ENCODE results near the gene VWF. TPM values are rescaled to one million over a fixed set of nuclear protein-coding genes. Genes with fewer than 3 reads are reported as not detected.

Gene VWF
- total RNA-seq, 2 experiments from 2014 or later, result 0.11 to 0.13 TPM

DNA sequence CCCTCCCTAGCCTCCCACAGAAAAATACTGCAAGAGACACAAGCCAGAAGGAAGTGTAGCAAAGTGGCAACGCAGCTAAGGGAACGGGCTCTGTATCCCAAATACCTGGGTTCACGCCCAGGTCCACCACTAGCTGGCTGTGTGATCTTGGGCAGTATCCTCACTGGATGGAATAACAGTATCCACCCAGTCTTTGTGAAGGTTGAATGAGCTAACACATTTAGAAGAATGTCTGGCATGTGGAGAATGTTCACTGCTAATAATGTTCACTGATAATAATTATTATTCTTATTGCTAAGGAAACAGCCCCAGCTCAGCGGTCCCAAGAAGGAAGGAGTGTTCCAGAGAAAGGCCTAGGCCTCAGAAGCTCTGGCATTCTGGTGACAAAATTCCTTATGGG, 70.9 kb downstream of the VWF start:
- DNase-seq, result no peak
- Mint-ChIP-seq H3K4me1 (ENCODE audit: low read depth) (peaks cover 5% of the 10 kb centered on the region), H3K4me3 (no peak overlapping the region), H3K9me3 (no peaks in the 10 kb centered on the region), H3K27ac (no peak overlapping the region), H3K36me3 (ENCODE audit: low read depth) (no peaks in the 10 kb centered on the region), H3K27me3 (no peaks in the 10 kb centered on the region)
- intact Hi-C loops (cut with micrococcal nuclease), result no loop called here
- POLR2A ChIA-PET, result interaction anchor here (0.9 kb wide), 1 partner anchor 207 kb away, joined by 4 read pairs; no protein-coding TSS in a partner anchor
- ATAC-seq, result no peak
- CTCF ChIA-PET, result interaction anchor here (1.0 to 7.4 kb wide), 6 partner anchors 15 to 233 kb away, joined by 3 to 50 read pairs (median 8); no protein-coding TSS in a partner anchor
- TF ChIP-seq, protein P1, sequence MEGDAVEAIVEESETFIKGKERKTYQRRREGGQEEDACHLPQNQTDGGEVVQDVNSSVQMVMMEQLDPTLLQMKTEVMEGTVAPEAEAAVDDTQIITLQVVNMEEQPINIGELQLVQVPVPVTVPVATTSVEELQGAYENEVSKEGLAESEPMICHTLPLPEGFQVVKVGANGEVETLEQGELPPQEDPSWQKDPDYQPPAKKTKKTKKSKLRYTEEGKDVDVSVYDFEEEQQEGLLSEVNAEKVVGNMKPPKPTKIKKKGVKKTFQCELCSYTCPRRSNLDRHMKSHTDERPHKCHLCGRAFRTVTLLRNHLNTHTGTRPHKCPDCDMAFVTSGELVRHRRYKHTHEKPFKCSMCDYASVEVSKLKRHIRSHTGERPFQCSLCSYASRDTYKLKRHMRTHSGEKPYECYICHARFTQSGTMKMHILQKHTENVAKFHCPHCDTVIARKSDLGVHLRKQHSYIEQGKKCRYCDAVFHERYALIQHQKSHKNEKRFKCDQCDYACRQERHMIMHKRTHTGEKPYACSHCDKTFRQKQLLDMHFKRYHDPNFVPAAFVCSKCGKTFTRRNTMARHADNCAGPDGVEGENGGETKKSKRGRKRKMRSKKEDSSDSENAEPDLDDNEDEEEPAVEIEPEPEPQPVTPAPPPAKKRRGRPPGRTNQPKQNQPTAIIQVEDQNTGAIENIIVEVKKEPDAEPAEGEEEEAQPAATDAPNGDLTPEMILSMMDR (IDR thresholded peaks at IDR 0.05), result no peak

- POLR2A ChIA-PET, result interaction anchor here (0.9 kb wide), 1 partner anchor 208 kb away, joined by 4 read pairs; no protein-coding TSS in a partner anchor
Observed at GRCh38 chr12:6052940-6053329, 71.5 kb downstream of the VWF start.

DNA sequence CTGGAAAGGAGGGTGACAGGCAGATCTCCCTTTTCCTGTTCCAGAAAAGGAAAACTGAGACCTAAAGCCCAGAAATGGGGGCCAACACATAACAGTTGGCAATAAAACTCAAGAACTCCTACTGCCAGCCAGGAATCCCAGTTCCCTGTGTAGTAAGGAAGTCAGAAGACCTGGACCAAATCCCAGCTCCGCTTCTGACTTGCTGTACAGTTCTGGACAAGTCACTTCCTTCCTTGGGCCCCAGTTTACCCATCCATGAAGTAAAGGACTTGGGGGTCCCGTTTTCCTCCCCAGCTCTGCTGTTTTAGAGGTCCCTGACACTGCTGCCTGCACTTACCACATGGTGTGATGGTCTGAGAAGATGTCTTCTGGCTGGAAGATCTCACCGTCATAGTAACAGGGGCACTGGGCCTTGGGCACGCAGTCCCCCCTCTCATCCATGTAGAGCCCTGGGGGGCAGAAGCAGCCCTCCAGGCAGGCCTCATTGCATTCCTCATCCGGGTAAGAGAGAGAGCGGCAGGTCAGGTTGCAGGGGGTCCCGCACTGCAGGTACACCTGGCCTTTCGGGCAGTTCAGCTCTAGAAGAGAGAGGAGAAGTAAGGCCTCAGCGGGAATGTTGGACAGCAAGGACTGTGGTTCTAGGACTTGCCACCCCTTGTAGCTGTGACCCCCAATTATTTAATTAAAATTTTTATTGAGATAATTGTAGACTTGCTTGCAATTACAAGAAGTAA, 72.1 kb downstream of the VWF start:
- TF ChIP-seq, protein P1 (IDR thresholded peaks at IDR 0.05), result no peak
- H3K4me3 Mint-ChIP-seq, result no peak overlapping the region
- DNase-seq (no peak), ATAC-seq (no peak)
- H3K27ac Mint-ChIP-seq, result no peak overlapping the region
- ChIA-PET CTCF (interaction anchor here (1.1 to 2.2 kb wide), 4 partner anchors 13 to 143 kb away, joined by 3 to 10 read pairs (median 6); no protein-coding TSS in a partner anchor), POLR2A (no interaction called here)
- intact Hi-C loops (cut with micrococcal nuclease), result no loop called here
- no peaks in the 10 kb centered on the region for H3K36me3 Mint-ChIP-seq (ENCODE audit: low read depth)
- H3K27me3 Mint-ChIP-seq, result no peaks in the 10 kb centered on the region
- H3K4me1 Mint-ChIP-seq (ENCODE audit: low read depth), result peaks cover 5% of the 10 kb centered on the region
- H3K9me3 Mint-ChIP-seq, result no peaks in the 10 kb centered on the region

More at GRCh38 chr12:6052940-6053329, 71.5 kb downstream of the VWF start:
- no peaks in the 10 kb centered on the region for H3K36me3 Mint-ChIP-seq (ENCODE audit: low read depth)
- DNase-seq (no peak), ATAC-seq (no peak)
- no peaks in the 10 kb centered on the region for H3K27me3 Mint-ChIP-seq
- H3K4me3 Mint-ChIP-seq, result no peak overlapping the region
- peaks cover 5% of the 10 kb centered on the region for H3K4me1 Mint-ChIP-seq (ENCODE audit: low read depth)
- TF ChIP-seq, protein P1 (IDR thresholded peaks at IDR 0.05), result no peak
- CTCF ChIA-PET, result interaction anchor here (1.0 to 2.2 kb wide), 5 partner anchors 14 to 233 kb away, joined by 3 to 10 read pairs (median 5); no protein-coding TSS in a partner anchor
- intact Hi-C loops (cut with micrococcal nuclease), result no loop called here
- H3K9me3 Mint-ChIP-seq, result no peaks in the 10 kb centered on the region
- no peak overlapping the region for H3K27ac Mint-ChIP-seq

GRCh38 chr12:6049992-6050391, 74.5 kb downstream of the VWF start:
- intact Hi-C loops (cut with micrococcal nuclease), result no loop called here
- Mint-ChIP-seq H3K36me3 (ENCODE audit: low read depth) (no peaks in the 10 kb centered on the region), H3K4me3 (no peak overlapping the region), H3K27me3 (no peaks in the 10 kb centered on the region), H3K9me3 (no peaks in the 10 kb centered on the region), H3K4me1 (ENCODE audit: low read depth) (no peaks in the 10 kb centered on the region), H3K27ac (no peak overlapping the region)
- DNase-seq (no peak), ATAC-seq (no peak)
- POLR2A ChIA-PET, result interaction anchor here (0.6 kb wide), 1 partner anchor 115 kb away, joined by 3 read pairs; no protein-coding TSS in a partner anchor
- TF ChIP-seq, protein P1 (IDR thresholded peaks at IDR 0.05), result no peak
- CTCF ChIA-PET, result no interaction called here

DNA sequence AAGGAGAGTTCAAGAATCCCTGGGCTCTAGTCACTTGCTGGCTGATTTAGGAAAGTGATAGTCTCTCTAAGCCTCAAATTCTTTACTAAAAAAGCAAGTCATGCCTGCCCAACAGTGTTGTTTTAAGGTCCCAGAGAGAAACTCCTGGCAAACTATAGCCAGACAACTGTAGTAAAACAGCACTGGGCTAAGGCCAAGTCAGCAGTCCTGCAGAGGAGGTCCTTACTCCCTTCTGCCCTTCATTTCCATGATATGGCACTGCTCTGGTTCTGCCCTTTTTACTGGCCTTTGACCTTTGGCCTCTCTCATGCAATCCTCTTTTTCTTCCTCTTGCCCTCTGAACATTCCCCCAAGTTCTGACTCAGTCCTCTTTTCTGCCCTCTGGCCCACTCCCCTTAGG, 74.9 kb downstream of the VWF start:
- intact Hi-C loops (cut with micrococcal nuclease), result no loop called here
- H3K36me3 Mint-ChIP-seq (ENCODE audit: low read depth), result no peaks in the 10 kb centered on the region
- no peaks in the 10 kb centered on the region for H3K4me1 Mint-ChIP-seq (ENCODE audit: low read depth)
- no peak overlapping the region for H3K4me3 Mint-ChIP-seq
- no peaks in the 10 kb centered on the region for H3K27me3 Mint-ChIP-seq
- ChIA-PET POLR2A (interaction anchor here (0.6 kb wide), 1 partner anchor 115 kb away, joined by 3 read pairs; no protein-coding TSS in a partner anchor), CTCF (interaction anchor here (3.6 kb wide), 1 partner anchor 12 kb away, joined by 19 read pairs; no protein-coding TSS in a partner anchor)
- TF ChIP-seq, protein P1 (IDR thresholded peaks at IDR 0.05), result no peak
- H3K9me3 Mint-ChIP-seq, result no peaks in the 10 kb centered on the region
- no peak overlapping the region for H3K27ac Mint-ChIP-seq
- ATAC-seq, result no peak
- DNase-seq, result no peak
